ENCODE results near the gene DNAJC7. TPM values are rescaled to one million over a fixed set of nuclear protein-coding genes. Genes with fewer than 3 reads are reported as not detected.
A peak's percentile ranks its signal among the peaks of the same experiment; 100 is the strongest.
"Not testable (repeated sequence)": the region's sequence is repeated elsewhere in the genome, so short reads cannot be mapped to it uniquely, and the experiment has no call there.

DNAJC7 gene
- total and polyA plus RNA-seq, 7 donors, result 46.7 to 91.6 (median 57.1) TPM

DNA sequence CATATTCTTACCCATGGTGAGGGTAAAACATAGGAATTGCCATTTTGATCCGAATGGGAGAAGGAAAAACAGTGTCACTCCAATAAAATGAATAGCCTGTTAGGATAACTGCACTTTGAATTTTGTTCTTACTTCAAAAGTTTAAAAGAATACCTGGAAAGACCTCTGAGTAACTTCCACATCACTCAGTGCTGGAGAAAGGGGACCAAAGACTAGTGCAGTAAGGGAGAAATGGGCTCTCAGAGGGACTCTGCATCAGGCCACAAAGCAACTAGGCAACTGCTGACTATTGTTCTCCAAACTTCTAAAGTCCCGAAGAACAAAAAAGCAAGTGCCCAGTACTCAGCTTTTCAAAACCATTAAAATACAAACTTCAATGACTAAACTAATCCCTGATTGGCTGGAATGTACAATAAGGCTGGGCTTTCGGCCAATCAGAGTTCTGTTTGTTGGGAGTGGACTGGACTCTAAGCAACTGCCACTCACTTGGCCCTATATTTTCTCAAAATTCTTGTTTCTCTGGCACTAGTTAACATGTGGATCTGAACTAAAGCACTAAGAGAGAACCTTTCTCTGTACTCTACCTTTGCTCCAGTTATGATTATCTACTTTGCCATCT lies 6.2 kb downstream of the DNAJC7 start:
- no peak overlapping the region for H3K4me3 ChIP-seq
- H3K36me3 ChIP-seq, result no peaks in the 10 kb centered on the region
- H3K9me3 ChIP-seq, result no peaks in the 10 kb centered on the region
- no peak for TF ChIP-seq POLR2AphosphoS5 (IDR thresholded peaks at IDR 0.05)
- TF ChIP-seq EP300 (IDR thresholded peaks at IDR 0.05), result no peak
- H3K4me1 ChIP-seq, result peaks cover 0 to 74% (median 65%) of the 10 kb centered on the region in 4 donors
- H3K27me3 ChIP-seq, result no peaks in the 10 kb centered on the region
- H3K27ac ChIP-seq, result peak overlapping the region in 1 of 4 donors; percentile 8
- WGBS, 2 donors, result 94% methylated on average over 3 of the region's 3 CpGs
- no peak for DNase-seq
- intact Hi-C loops (cut with DNase I), result no loop called here

- intact Hi-C loops (cut with DNase I); DNase-seq; H3K9me3 ChIP-seq; H3K27me3 ChIP-seq; H3K36me3 ChIP-seq; H3K4me3 ChIP-seq: not testable (repeated sequence)
- Histone ChIP-seq H3K27ac (peak overlapping the region in 1 of 4 donors; percentile 8), H3K4me1 (peaks cover 0 to 74% (median 65%) of the 10 kb centered on the region in 4 donors)
- WGBS, 2 donors, result 65 to 77% methylated on average over 9 of the region's 9 CpGs
Measured at GRCh38 chr17:42010266-42010680, 7.0 kb downstream of the DNAJC7 start.

DNA sequence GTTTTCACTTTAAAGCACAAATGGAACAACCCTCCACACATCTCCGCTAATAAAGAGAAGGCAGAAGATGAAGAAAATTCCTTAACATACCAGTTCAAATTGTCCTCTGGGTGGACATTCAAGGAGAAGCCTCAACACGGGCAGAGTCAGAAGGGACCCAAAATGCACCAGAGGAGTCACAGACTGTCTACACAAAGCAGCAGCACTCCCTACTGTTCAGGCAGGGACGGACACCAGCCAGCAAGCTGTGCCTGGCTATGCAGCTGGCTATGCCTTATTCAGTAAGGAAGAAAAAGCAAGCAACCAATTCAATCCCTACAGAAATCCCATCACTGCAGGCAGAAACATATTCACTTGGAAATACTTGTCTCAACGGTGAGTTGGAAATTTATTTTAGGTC lies 8.1 kb downstream of the DNAJC7 start:
- no peaks in the 10 kb centered on the region for H3K9me3 ChIP-seq
- intact Hi-C loops (cut with DNase I), result no loop called here
- WGBS, 2 donors, result 74 to 79% methylated on average over 4 of the region's 4 CpGs
- no peaks in the 10 kb centered on the region for H3K27me3 ChIP-seq
- TF ChIP-seq EP300 (IDR thresholded peaks at IDR 0.05) (no peak), CTCF (IDR thresholded peaks at IDR 0.05) (peak in 1 of 4 experiments; percentile 12), POLR2AphosphoS5 (IDR thresholded peaks at IDR 0.05) (no peak)
- no peak overlapping the region for H3K27ac ChIP-seq
- no peak overlapping the region for H3K4me3 ChIP-seq
- peaks cover 0 to 74% (median 66%) of the 10 kb centered on the region in 4 donors for H3K4me1 ChIP-seq
- no peaks in the 10 kb centered on the region for H3K36me3 ChIP-seq
- DNase-seq, result no peak

- no peaks in the 10 kb centered on the region for H3K27me3 ChIP-seq
- WGBS, 2 donors, result 79 to 90% methylated on average over 1 of the region's 1 CpG
- H3K36me3 ChIP-seq, result peaks cover 0 to 32% (median 2%) of the 10 kb centered on the region in 4 donors
- H3K4me1 ChIP-seq, result peaks cover 0 to 47% (median 36%) of the 10 kb centered on the region in 4 donors
- no peak overlapping the region for H3K4me3 ChIP-seq
- intact Hi-C loops (cut with DNase I), result no loop called here
- DNase-seq, result no peak
- H3K27ac ChIP-seq, result no peak overlapping the region
- no peaks in the 10 kb centered on the region for H3K9me3 ChIP-seq
- no peak for TF ChIP-seq EP300 (IDR thresholded peaks at IDR 0.05)
- no peak for TF ChIP-seq CTCF (IDR thresholded peaks at IDR 0.05)
- TF ChIP-seq POLR2AphosphoS5 (IDR thresholded peaks at IDR 0.05), result no peak
- TF ChIP-seq POLR2A (IDR thresholded peaks at IDR 0.05), result no peak
Measured at GRCh38 chr17:42005166-42005565, 12.1 kb downstream of the DNAJC7 start.

- H3K27me3 ChIP-seq, result no peaks in the 10 kb centered on the region
- H3K4me1 ChIP-seq, result peaks cover 0 to 35% (median 25%) of the 10 kb centered on the region in 4 donors
- no peak overlapping the region for H3K4me3 ChIP-seq
- no peaks in the 10 kb centered on the region for H3K9me3 ChIP-seq
- WGBS, 2 donors, result 26 to 67% methylated on average over 3 of the region's 3 CpGs
- peaks cover 8 to 55% (median 22%) of the 10 kb centered on the region in 4 donors for H3K36me3 ChIP-seq
- TF ChIP-seq POLR2AphosphoS5 (IDR thresholded peaks at IDR 0.05), result no peak
- intact Hi-C loops (cut with DNase I), result no loop called here
- peak overlapping the region in 2 of 4 donors; percentile 2 to 22 for H3K27ac ChIP-seq
- DNase-seq, result no peak
Measured at GRCh38 chr17:42002792-42003301, 14.4 kb downstream of the DNAJC7 start.

GRCh38 chr17:42002175-42002791 lies 15.0 kb downstream of the DNAJC7 start:
- peaks cover 10 to 60% (median 27%) of the 10 kb centered on the region in 4 donors for H3K36me3 ChIP-seq
- no peaks in the 10 kb centered on the region for H3K9me3 ChIP-seq
- intact Hi-C loops (cut with DNase I), result no loop called here
- H3K27ac ChIP-seq, result no peak overlapping the region
- no peak for TF ChIP-seq POLR2A (IDR thresholded peaks at IDR 0.05)
- no peak for TF ChIP-seq EP300 (IDR thresholded peaks at IDR 0.05)
- H3K4me1 ChIP-seq, result peaks cover 0 to 29% (median 25%) of the 10 kb centered on the region in 4 donors
- H3K27me3 ChIP-seq, result no peaks in the 10 kb centered on the region
- H3K4me3 ChIP-seq, result no peak overlapping the region
- WGBS, 2 donors, result 89 to 90% methylated on average over 7 of the region's 7 CpGs
- DNase-seq, result no peak
